ENCODE results near the gene NCK2. TPM values are rescaled to one million over a fixed set of nuclear protein-coding genes. Genes with fewer than 3 reads are reported as not detected.

NCK2 gene
- total RNA-seq, 1 experiment from 2014 or later: 89.0 TPM

GRCh38 chr2:105765415-105766299, 20.9 kb downstream of the NCK2 start:
- H3K27ac Mint-ChIP-seq (ENCODE audit: unreplicated experiment): no peak overlapping the region
- POLR2A ChIA-PET: no interaction called here

GRCh38 chr2:105766300-105766866, 21.7 kb downstream of the NCK2 start:
- DNase-seq: no peak
- no peaks in the 10 kb centered on the region for H3K9me3 Mint-ChIP-seq (ENCODE audit: unreplicated experiment)
- POLR2A ChIA-PET: no interaction called here
- peaks cover 43% of the 10 kb centered on the region for H3K36me3 Mint-ChIP-seq (ENCODE audit: insufficient read depth, unreplicated experiment)
- Histone ChIP-seq H3K9me3 (no peaks in the 10 kb centered on the region), H3K4me3 (ENCODE audit: low read depth, low read length) (no peak overlapping the region), H3K4me1 (peaks cover 9% of the 10 kb centered on the region), H3K36me3 (ENCODE audit: control insufficient read depth, insufficient read depth, low read length) (no peaks in the 10 kb centered on the region; the same call in 1 of the 2 replicates), H3K27me3 (replicated peaks; ENCODE audit: control insufficient read depth, insufficient read depth, low read length) (no peaks in the 10 kb centered on the region)
- H3K4me1 Mint-ChIP-seq (ENCODE audit: low read depth, unreplicated experiment): peaks cover 23% of the 10 kb centered on the region
- intact Hi-C loops (cut with micrococcal nuclease; ENCODE audit: unreplicated experiment): no loop called here
- no peak for TF ChIP-seq CTCF (IDR thresholded peaks at IDR 0.05; ENCODE audit: insufficient read depth in 1 of 2, low read depth in 1 of 2, low read length in 1 of 2, severe bottlenecking in 1 of 2, unreplicated experiment in 1 of 2)
- CTCF ChIA-PET: no interaction called here
- BruUV-seq (replicated peaks): no TSS peak
- no peak overlapping the region for H3K4me3 Mint-ChIP-seq (ENCODE audit: unreplicated experiment)
- peak overlapping the region; percentile 50 for H3K27ac Mint-ChIP-seq (ENCODE audit: unreplicated experiment)
- H3K27me3 Mint-ChIP-seq (ENCODE audit: insufficient read depth, unreplicated experiment): no peaks in the 10 kb centered on the region

More at GRCh38 chr2:105765415-105766299, 20.9 kb downstream of the NCK2 start:
- Mint-ChIP-seq H3K9me3 (ENCODE audit: unreplicated experiment) (no peaks in the 10 kb centered on the region), H3K36me3 (ENCODE audit: insufficient read depth, unreplicated experiment) (peaks cover 43% of the 10 kb centered on the region), H3K4me3 (ENCODE audit: unreplicated experiment) (no peak overlapping the region), H3K27me3 (ENCODE audit: insufficient read depth, unreplicated experiment) (no peaks in the 10 kb centered on the region), H3K4me1 (ENCODE audit: low read depth, unreplicated experiment) (peaks cover 23% of the 10 kb centered on the region)
- H3K9me3 ChIP-seq: no peaks in the 10 kb centered on the region
- DNase-seq: no peak
- peaks cover 9% of the 10 kb centered on the region for H3K4me1 ChIP-seq
- CTCF ChIA-PET: no interaction called here
- no peak for TF ChIP-seq CTCF (IDR thresholded peaks at IDR 0.05; ENCODE audit: insufficient read depth in 1 of 2, low read depth in 1 of 2, low read length in 1 of 2, severe bottlenecking in 1 of 2, unreplicated experiment in 1 of 2)
- H3K27me3 ChIP-seq (replicated peaks; ENCODE audit: control insufficient read depth, insufficient read depth, low read length): no peaks in the 10 kb centered on the region
- H3K4me3 ChIP-seq (ENCODE audit: low read depth, low read length): no peak overlapping the region
- no TSS peak for BruUV-seq (replicated peaks)
- intact Hi-C loops (cut with micrococcal nuclease; ENCODE audit: unreplicated experiment): no loop called here
- H3K36me3 ChIP-seq (ENCODE audit: control insufficient read depth, insufficient read depth, low read length): no peaks in the 10 kb centered on the region; the same call in 1 of the 2 replicates

- H3K36me3 ChIP-seq (ENCODE audit: control insufficient read depth, insufficient read depth, low read length): no peaks in the 10 kb centered on the region; the same call in 1 of the 2 replicates
- Mint-ChIP-seq H3K4me3 (ENCODE audit: unreplicated experiment) (no peak overlapping the region), H3K36me3 (ENCODE audit: insufficient read depth, unreplicated experiment) (peaks cover 57% of the 10 kb centered on the region), H3K9me3 (ENCODE audit: unreplicated experiment) (no peaks in the 10 kb centered on the region), H3K27me3 (ENCODE audit: insufficient read depth, unreplicated experiment) (no peaks in the 10 kb centered on the region), H3K4me1 (ENCODE audit: low read depth, unreplicated experiment) (peaks cover 24% of the 10 kb centered on the region), H3K27ac (ENCODE audit: unreplicated experiment) (peak overlapping the region; percentile 39)
- intact Hi-C loops (cut with micrococcal nuclease; ENCODE audit: unreplicated experiment): no loop called here
- no peak for DNase-seq
- H3K4me3 ChIP-seq (ENCODE audit: low read depth, low read length): no peak overlapping the region
- peaks cover 9% of the 10 kb centered on the region for H3K4me1 ChIP-seq
- CTCF ChIA-PET: no interaction called here
- no peak for TF ChIP-seq CTCF (IDR thresholded peaks at IDR 0.05; ENCODE audit: insufficient read depth in 1 of 2, low read depth in 1 of 2, low read length in 1 of 2, severe bottlenecking in 1 of 2, unreplicated experiment in 1 of 2)
- no TSS peak for BruUV-seq (replicated peaks)
- no peaks in the 10 kb centered on the region for H3K27me3 ChIP-seq (replicated peaks; ENCODE audit: control insufficient read depth, insufficient read depth, low read length)
- no peaks in the 10 kb centered on the region for H3K9me3 ChIP-seq
- POLR2A ChIA-PET: no interaction called here
Measured at GRCh38 chr2:105768176-105768575, 23.5 kb downstream of the NCK2 start.
